Heart left ventricle (tissue), 13 donors: ENCODE results near the gene PTGFRN.
"Not testable (repeated sequence)": the region's sequence is repeated elsewhere in the genome, so short reads cannot be mapped to it uniquely, and the experiment has no call there.

Experiments
- POLR2A ChIP-seq, 2 donors: fragments of 450-650 bp; IDR thresholded peaks; one replicate each; pipeline ENCODE4 v1.6.1; 2017; ENCODE audit warnings: antibody characterized with exemption in 2 of 2, mild to moderate bottlenecking in 2 of 2, moderate library complexity in 2 of 2
- TF ChIP-seq, protein P1 (sequence below), 12 donors: fragments of 200-600 bp; sonication (generic) in 4 of 12; IDR thresholded peaks; one replicate each; pipeline versions ENCODE4 v1.5.0 to v1.8.0; 2018 to 2022; ENCODE audit warnings: antibody characterized with exemption in 12 of 12, mild to moderate bottlenecking in 5 of 12
- donor health status: ischemic (EF 13 %, LVEDD 7.1; RV severe dilation, severe dysfunction).
- donor health status: DM: no; HTN: yes; CAD: no.
- donor health status: DM: no; HTN: no; CAD: no.
- donor health status: ischemic (EF 25% LVEDD 6.9; RV normal size, moderate dysfunction).
- donor health status: ischemic (EF 25% LVEDD 5.7; RV mildly dilated, moderate dysfunction).
- donor health status: ischemic (EF 35%, LVEDD 5.7; RV mildly dilated, moderate dysfunction).
- donor health status: nonischemic (EF 11% LVEDD 7.7; RV severe dilation, severe dysfunction).
- donor health status: DM: yes; HTN: yes; CAD: no.
- donor health status: PGD.
- donor health status: ischemic (EF 29% LVEDD 5.4; RV normal size, mild dysfunction).
- donor health status: nonischemic (EF 23%, LVEDD 6.1; RV moderate dilation, normal function).

DNA sequence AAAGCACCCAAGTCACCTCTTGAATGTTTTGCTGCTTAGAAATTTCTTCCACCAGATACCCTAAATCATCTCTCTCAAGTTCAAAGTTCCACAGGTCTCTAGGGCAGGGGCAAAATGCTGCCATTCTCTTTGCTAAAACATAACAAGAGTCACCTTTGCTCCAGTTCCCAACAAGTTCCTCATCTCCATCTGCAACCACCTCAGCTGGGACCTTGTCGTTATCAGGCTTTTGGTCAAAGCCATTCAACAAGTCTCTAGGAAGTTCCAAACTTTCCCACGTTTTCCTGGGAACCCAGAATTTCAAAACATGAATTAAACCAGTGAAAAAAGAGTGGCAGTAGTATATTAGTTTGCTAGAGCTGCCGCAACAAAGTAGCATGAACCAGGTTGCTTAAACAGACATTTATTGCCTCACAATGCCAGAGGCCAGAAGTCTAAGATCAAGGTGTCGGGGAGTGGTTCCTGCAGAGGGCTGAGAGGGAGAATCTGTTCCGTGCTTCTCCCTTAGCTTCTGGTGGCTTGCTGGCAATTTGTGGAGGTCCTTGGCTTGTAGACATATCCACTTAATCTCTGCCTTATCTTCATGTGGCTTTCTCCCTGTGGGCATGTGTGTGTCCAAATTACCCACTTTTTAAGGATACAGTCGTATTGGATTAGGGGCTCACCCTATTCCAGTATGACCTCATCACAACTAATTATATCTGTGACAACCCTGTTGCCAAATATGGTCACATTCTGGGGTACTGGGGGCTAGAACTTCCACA, 30.2 kb downstream of the PTGFRN start:
- TF ChIP-seq, protein P1, sequence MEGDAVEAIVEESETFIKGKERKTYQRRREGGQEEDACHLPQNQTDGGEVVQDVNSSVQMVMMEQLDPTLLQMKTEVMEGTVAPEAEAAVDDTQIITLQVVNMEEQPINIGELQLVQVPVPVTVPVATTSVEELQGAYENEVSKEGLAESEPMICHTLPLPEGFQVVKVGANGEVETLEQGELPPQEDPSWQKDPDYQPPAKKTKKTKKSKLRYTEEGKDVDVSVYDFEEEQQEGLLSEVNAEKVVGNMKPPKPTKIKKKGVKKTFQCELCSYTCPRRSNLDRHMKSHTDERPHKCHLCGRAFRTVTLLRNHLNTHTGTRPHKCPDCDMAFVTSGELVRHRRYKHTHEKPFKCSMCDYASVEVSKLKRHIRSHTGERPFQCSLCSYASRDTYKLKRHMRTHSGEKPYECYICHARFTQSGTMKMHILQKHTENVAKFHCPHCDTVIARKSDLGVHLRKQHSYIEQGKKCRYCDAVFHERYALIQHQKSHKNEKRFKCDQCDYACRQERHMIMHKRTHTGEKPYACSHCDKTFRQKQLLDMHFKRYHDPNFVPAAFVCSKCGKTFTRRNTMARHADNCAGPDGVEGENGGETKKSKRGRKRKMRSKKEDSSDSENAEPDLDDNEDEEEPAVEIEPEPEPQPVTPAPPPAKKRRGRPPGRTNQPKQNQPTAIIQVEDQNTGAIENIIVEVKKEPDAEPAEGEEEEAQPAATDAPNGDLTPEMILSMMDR (IDR thresholded peaks at IDR 0.05): not testable (repeated sequence)
- TF ChIP-seq POLR2A (IDR thresholded peaks at IDR 0.05): not testable (repeated sequence)
